ENCODE data around the gene SSU72. TPM values are rescaled to one million over a fixed set of nuclear protein-coding genes. Genes with fewer than 3 reads are reported as not detected.
"Not testable (repeated sequence)": the region's sequence is repeated elsewhere in the genome, so short reads cannot be mapped to it uniquely, and the experiment has no call there.

SSU72 gene
- total RNA-seq, 4 donors from 2014 or later, result 204 to 294 (median 241) TPM

- intact Hi-C loops (cut with DNase I), result no loop called here
- peaks cover 10 to 35% of the 10 kb centered on the region in 2 donors for H3K4me1 ChIP-seq
- 31 to 41% methylated on average over 7 to 8 of the region's 12 CpGs for WGBS, 2 donors
- H3K4me3 ChIP-seq (replicated peaks in 1 of 3), result no peak overlapping the region
- no peak overlapping the region for H3K27ac ChIP-seq
- TF ChIP-seq CTCF (IDR thresholded peaks at IDR 0.05) (no peak), POLR2A (IDR thresholded peaks at IDR 0.05) (no peak)
- no peaks in the 10 kb centered on the region for H3K9me3 ChIP-seq
- H3K36me3 ChIP-seq, result no peaks in the 10 kb centered on the region
- H3K27me3 ChIP-seq, result no peaks in the 10 kb centered on the region
- no peak for DNase-seq
Observed at GRCh38 chr1:1596493-1597274, 22.0 kb upstream of the SSU72 start.

GRCh38 chr1:1595341-1595740, 20.7 kb upstream of the SSU72 start:
- peaks cover 5 to 28% of the 10 kb centered on the region in 2 donors for H3K4me1 ChIP-seq
- H3K36me3 ChIP-seq; DNase-seq; H3K27me3 ChIP-seq; intact Hi-C loops (cut with DNase I); H3K27ac ChIP-seq; H3K9me3 ChIP-seq; H3K4me3 ChIP-seq (replicated peaks in 1 of 3): not testable (repeated sequence)
- 72 to 89% methylated on average over 2 of the region's 2 CpGs for WGBS, 2 donors

- Histone ChIP-seq H3K9me3 (no peaks in the 10 kb centered on the region), H3K4me3 (replicated peaks in 1 of 3) (no peak overlapping the region), H3K4me1 (peaks cover 3 to 26% of the 10 kb centered on the region in 2 donors), H3K36me3 (no peaks in the 10 kb centered on the region), H3K27ac (no peak overlapping the region), H3K27me3 (no peaks in the 10 kb centered on the region)
- no peak for DNase-seq
- TF ChIP-seq CTCF (IDR thresholded peaks at IDR 0.05), result no peak
- TF ChIP-seq POLR2A (IDR thresholded peaks at IDR 0.05), result no peak
- 57 to 75% methylated on average over 8 to 10 of the region's 10 CpGs for WGBS, 2 donors
- intact Hi-C loops (cut with DNase I), result no loop called here
Observed at GRCh38 chr1:1594602-1595260, 20.1 kb upstream of the SSU72 start.

- intact Hi-C loops (cut with DNase I), result no loop called here
- WGBS, 2 donors, result 82 to 87% methylated on average over 14 to 23 of the region's 24 CpGs
- TF ChIP-seq POLR2A (IDR thresholded peaks at IDR 0.05) (no peak), CTCF (IDR thresholded peaks at IDR 0.05) (no peak)
- DNase-seq, result no peak
- no peak overlapping the region for H3K27ac ChIP-seq
- H3K4me3 ChIP-seq (replicated peaks in 1 of 3), result no peak overlapping the region
- H3K27me3 ChIP-seq, result no peaks in the 10 kb centered on the region
- H3K36me3 ChIP-seq, result no peaks in the 10 kb centered on the region
- peaks cover 3 to 21% of the 10 kb centered on the region in 2 donors for H3K4me1 ChIP-seq
- H3K9me3 ChIP-seq, result no peaks in the 10 kb centered on the region
Observed at GRCh38 chr1:1593834-1594601, 19.4 kb upstream of the SSU72 start.

GRCh38 chr1:1591452-1591851, 16.8 kb upstream of the SSU72 start:
- no peak for DNase-seq
- 86 to 95% methylated on average over 13 of the region's 13 CpGs for WGBS, 2 donors
- Histone ChIP-seq H3K4me3 (replicated peaks in 1 of 3) (no peak overlapping the region), H3K27ac (no peak overlapping the region), H3K36me3 (no peaks in the 10 kb centered on the region), H3K4me1 (no peaks in the 10 kb centered on the region), H3K9me3 (no peaks in the 10 kb centered on the region), H3K27me3 (no peaks in the 10 kb centered on the region)
- intact Hi-C loops (cut with DNase I), result no loop called here
- TF ChIP-seq CTCF (IDR thresholded peaks at IDR 0.05) (no peak), POLR2A (IDR thresholded peaks at IDR 0.05) (no peak)
